OCI-LY7 (cell line): ENCODE measurements around the gene RPS6KA5.

Experiments used
- EZH2phosphoT487 ChIP-seq: fragments of 200-600 bp; sonication (generic); IDR thresholded peaks from 2 replicates; pipeline ENCODE4 v1.6.1; 2018; ENCODE audit warnings: low read depth, borderline replicate concordance, mild to moderate bottlenecking, mixed run types, antibody characterized with exemption, low read length, moderate library complexity, mixed read lengths
- TF ChIP-seq, protein P1 (sequence below): fragments of 200-600 bp; sonication (generic); conservative IDR thresholded peaks from 2 replicates; pipeline ENCODE4 v1.5.1; 2014; ENCODE audit warnings: mild to moderate bottlenecking, antibody characterized with exemption, low read length, moderate library complexity, mixed read lengths

DNA sequence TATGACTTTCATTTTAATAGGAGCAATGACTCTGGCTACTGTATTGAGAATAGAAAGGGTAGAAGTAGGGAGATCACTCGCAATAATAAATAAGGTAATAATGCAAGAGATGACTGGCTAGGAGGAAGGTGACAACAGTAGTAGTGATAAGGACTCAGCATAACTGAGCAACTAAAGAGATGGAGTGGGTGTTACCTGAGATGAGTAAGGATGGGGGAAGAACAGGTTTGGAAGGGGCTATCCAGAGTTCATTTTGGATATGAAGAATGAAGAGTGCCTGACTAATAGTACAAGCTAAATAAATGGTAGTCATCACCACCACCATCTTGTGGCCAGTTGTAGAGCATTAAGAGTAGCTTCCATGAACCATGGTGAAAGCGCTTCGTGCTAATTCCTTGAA lies 101.1 kb downstream of the RPS6KA5 start:
- TF ChIP-seq, protein P1, sequence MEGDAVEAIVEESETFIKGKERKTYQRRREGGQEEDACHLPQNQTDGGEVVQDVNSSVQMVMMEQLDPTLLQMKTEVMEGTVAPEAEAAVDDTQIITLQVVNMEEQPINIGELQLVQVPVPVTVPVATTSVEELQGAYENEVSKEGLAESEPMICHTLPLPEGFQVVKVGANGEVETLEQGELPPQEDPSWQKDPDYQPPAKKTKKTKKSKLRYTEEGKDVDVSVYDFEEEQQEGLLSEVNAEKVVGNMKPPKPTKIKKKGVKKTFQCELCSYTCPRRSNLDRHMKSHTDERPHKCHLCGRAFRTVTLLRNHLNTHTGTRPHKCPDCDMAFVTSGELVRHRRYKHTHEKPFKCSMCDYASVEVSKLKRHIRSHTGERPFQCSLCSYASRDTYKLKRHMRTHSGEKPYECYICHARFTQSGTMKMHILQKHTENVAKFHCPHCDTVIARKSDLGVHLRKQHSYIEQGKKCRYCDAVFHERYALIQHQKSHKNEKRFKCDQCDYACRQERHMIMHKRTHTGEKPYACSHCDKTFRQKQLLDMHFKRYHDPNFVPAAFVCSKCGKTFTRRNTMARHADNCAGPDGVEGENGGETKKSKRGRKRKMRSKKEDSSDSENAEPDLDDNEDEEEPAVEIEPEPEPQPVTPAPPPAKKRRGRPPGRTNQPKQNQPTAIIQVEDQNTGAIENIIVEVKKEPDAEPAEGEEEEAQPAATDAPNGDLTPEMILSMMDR: no peak
- TF ChIP-seq EZH2phosphoT487: no peak
